Heart left ventricle (tissue), 13 donors: ENCODE results near the gene CACNA1G.

Experiments used
- POLR2A ChIP-seq, 2 donors: fragments of 450-650 bp; IDR thresholded peaks; one replicate each; pipeline ENCODE4 v1.6.1; 2017; ENCODE audit warnings: antibody characterized with exemption in 2 of 2, mild to moderate bottlenecking in 2 of 2, moderate library complexity in 2 of 2
- TF ChIP-seq, protein P1 (sequence below), 12 donors: fragments of 200-600 bp; sonication (generic) in 4 of 12; IDR thresholded peaks; one replicate each; pipeline versions ENCODE4 v1.5.0 to v1.8.0; 2018 to 2022; ENCODE audit warnings: antibody characterized with exemption in 12 of 12, mild to moderate bottlenecking in 5 of 12
- donor health status: ischemic (EF 13 %, LVEDD 7.1; RV severe dilation, severe dysfunction).
- donor health status: DM: no; HTN: yes; CAD: no.
- donor health status: DM: no; HTN: no; CAD: no.
- donor health status: ischemic (EF 25% LVEDD 6.9; RV normal size, moderate dysfunction).
- donor health status: ischemic (EF 25% LVEDD 5.7; RV mildly dilated, moderate dysfunction).
- donor health status: ischemic (EF 35%, LVEDD 5.7; RV mildly dilated, moderate dysfunction).
- donor health status: nonischemic (EF 11% LVEDD 7.7; RV severe dilation, severe dysfunction).
- donor health status: DM: yes; HTN: yes; CAD: no.
- donor health status: PGD.
- donor health status: ischemic (EF 29% LVEDD 5.4; RV normal size, mild dysfunction).
- donor health status: nonischemic (EF 23%, LVEDD 6.1; RV moderate dilation, normal function).

DNA sequence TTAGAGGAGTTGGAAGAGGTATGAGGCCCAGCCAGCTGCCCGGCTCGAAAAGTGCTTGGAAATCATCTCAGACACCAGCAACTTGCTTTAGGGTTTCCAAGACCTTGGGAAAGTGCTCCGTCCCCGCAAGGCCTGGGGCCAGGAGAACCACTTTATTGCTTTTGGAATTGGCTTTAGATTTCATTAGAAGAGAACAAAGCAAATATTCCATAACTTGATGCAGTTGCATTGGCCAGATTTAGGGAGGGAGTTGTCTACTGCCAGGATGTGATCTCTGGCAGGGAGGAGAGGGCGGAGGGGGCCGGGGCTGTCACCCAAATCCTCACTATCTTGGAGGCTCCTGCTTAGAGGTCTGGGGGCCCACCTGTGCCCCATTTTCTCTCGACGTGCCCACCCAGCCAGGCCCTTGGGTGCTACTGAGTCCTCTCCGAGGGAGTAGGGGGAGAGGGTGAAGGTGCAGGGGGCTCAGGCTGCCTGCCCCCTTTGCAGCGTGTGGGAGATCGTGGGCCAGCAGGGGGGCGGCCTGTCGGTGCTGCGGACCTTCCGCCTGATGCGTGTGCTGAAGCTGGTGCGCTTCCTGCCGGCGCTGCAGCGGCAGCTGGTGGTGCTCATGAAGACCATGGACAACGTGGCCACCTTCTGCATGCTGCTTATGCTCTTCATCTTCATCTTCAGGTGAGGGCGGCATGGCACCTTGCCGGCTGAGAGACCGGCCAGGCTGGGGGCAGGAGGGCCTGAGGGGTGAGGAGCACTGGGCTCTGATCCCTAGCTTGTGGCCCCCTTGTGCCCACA, 30.6 kb downstream of the CACNA1G start:
- TF ChIP-seq, protein P1, sequence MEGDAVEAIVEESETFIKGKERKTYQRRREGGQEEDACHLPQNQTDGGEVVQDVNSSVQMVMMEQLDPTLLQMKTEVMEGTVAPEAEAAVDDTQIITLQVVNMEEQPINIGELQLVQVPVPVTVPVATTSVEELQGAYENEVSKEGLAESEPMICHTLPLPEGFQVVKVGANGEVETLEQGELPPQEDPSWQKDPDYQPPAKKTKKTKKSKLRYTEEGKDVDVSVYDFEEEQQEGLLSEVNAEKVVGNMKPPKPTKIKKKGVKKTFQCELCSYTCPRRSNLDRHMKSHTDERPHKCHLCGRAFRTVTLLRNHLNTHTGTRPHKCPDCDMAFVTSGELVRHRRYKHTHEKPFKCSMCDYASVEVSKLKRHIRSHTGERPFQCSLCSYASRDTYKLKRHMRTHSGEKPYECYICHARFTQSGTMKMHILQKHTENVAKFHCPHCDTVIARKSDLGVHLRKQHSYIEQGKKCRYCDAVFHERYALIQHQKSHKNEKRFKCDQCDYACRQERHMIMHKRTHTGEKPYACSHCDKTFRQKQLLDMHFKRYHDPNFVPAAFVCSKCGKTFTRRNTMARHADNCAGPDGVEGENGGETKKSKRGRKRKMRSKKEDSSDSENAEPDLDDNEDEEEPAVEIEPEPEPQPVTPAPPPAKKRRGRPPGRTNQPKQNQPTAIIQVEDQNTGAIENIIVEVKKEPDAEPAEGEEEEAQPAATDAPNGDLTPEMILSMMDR (IDR thresholded peaks at IDR 0.05): no peak
- no peak for TF ChIP-seq POLR2A (IDR thresholded peaks at IDR 0.05)
